Stimulated activated CD4-positive, alpha-beta T cell treated with anti-CD3 and anti-CD28 coated beads, Interleukin-4, amount 100 ng/mL, for 1 hour (primary cell): ENCODE data around the gene THSD4.
"Not testable (repeated sequence)": the region's sequence is repeated elsewhere in the genome, so short reads cannot be mapped to it uniquely, and the experiment has no call there.

ENCODE experiments used
- DNase-seq: peaks from one replicate; pipeline ENCODE4 v3.0.0-alpha.2; 2020

Gene THSD4

DNA sequence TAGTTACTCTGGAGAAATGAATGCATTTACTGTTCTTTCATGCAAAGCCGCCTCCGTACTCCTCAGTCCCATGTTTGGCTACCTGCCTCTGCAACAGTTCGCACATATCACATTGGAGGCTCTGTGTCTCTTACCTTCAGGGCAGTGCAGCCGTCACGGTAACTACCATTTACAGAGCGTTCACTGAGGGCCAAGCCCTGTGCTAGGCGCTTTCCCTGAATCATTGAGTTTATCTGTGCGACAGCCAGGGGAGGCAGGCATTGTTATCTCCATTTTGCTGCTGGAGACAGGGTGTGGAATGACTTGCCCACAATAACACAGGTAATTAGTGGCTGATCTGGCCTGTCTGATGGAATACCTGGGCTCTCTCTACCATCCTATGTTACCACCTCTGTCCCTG, 115.0 kb downstream of the THSD4 start:
- DNase-seq: no peak

DNA sequence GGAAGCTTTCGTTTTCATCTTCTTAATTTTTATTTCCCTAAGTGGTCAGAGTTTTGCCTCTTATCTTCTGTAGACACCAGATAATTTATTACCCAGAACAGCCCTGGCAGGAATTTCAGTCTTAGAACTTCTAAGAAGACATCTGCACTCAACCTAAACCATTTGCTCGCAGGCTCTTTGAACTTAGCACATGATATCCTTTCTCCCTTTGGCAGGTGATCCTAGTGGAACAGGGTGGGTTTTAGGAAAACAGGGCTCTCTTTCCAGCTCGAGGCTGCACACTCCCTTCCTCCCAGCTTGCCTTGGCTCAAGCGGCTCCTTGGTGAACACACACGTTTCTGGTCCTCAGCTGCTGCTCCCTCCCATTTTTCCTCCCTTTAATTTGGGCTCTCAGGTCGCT, 116.5 kb downstream of the THSD4 start:
- DNase-seq: no peak

DNA sequence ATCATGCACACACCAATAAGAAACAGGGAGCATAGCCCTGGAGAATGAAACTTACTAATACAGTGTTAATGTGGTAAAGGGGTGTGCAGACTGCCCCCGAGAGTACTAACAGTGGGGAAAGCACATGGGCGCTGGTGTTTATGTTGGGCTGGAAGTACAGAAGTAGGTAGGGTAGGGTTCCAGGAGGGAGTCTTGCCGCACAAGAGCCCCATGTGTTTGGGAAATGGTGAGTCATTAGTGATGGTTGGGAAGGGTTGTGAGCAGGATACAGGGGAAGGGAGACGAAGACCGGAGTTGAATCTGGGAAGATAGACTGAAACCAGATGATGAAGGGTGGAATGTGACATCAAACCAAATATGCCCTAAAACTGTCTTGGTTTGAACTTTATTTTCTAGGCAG, 117.1 kb downstream of the THSD4 start:
- DNase-seq: no peak

DNA sequence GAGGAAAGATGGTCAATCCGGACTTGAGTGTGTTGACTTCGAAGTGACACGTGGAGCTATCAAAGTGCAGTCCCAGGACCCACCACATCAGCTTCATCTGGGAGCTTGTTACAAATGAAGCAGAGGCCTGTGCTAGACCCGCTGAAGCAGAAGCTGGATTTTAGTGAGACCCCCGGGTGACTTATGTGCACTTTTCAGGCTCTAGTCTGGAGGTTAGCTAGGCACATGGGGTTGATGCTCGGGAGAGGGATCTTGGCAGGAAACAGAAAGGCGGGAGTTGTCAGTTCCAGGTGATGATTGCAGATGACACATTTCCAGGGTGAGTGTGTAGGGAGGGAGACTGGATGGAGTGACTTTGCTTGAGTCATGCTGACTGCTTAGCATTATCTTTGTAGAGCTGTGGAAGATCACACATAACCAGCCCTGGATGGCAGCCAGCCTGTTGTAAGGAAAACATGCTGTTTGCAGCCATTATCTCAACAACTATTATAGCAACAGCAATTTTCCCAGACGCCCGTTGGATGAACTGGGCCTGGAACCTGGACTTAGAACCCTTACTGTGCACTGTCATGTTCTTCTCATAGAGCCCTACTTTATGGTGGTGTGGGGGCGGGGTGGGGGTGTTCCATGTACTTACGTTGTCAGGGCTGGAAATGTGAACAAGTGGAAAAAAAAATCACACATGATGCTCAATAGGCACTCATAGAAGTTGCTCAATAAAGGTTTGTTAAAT, 122.4 kb downstream of the THSD4 start:
- DNase-seq: no peak

DNA sequence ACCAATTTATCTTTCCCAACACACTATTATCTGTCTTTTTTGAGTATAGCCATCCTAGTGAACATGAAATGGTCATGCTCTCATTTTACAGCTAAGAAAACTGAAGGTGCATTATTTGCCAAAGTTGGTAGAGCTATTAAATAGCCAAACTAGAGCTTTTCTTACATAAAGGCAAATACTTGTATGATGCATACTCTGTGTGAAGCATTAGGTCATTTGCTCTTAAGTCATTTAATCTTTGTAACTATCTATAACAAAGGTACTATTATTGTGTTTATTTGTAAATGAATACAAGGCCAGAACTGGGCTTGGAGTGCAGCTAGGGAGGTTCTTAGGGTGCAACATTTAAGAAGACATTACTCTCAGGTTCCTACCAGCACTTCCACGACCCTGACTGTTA, 123.7 kb downstream of the THSD4 start:
- no peak for DNase-seq

DNA sequence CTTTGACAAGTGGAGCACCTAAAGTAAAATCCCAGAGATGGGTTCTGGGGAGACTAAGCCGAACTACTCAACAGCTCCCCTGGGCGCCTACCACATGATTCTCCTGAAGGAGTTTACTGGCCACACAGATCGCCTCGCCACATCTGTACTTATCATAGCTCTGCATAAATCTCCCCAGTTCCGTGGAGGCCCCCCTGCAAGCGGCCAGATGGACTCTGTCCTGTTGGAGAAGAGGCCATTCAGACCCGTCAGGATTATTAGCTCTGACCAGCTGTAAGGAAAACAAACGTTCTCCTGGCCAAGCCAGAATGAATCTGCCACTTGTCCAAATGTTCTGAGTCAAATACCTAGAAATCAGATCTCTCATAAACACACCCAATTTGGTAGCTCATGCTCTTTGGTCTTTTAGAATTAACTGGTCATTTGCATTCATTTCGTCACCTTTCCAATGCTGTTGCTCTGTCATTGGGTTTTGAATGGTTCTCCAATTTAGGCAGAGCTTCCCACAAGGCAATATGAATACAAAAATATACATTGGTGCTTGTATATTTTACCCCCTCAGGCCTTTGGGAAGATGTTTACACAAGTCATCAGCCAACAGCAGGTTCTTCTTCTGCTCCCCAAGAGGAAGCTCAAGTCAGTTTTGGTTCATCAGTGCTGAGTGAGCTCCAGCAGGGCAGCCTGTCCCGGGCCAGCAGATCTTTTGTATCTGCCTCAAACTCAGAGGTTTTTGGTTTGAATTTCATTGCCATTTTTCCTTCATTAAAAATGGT, 124.5 kb downstream of the THSD4 start:
- no peak for DNase-seq

DNA sequence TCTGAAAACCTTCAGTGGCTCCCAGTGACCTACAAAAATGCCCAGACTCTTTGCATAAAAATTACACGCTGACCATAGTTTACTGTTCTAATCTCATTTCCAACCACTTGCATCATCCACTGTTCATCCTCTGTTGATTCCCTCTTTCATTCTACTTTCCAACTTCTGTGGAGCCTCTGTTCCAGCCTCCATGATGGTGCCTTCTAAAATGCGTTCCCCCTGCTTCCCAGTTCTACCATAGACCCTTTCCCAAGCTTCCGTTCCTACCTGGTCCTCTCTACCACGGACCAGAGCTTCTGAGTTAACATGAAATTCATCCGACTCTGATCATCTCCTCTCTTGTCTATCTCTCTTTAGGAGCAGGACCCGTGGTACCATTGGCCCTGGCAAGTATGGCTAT, 127.0 kb downstream of the THSD4 start:
- no peak for DNase-seq

DNA sequence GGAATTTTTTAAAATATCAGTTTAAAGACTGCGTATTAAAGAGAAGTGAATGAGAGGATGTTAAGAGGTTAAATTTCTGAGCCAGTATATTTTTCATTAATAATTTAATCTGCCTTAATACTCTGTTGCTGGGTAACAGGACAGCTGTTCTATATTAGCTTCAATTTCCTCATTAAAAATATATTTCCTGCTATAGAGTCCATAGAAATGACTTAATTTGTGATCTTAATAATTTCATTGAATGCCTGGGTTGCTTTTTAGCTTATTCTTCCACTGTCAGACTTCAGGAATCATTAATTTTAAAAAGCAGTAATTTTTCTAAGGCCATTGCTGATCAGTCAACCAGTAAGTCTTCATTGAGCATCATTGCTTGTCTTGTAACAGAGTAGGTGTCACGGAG, 129.0 kb downstream of the THSD4 start:
- no peak for DNase-seq

DNA sequence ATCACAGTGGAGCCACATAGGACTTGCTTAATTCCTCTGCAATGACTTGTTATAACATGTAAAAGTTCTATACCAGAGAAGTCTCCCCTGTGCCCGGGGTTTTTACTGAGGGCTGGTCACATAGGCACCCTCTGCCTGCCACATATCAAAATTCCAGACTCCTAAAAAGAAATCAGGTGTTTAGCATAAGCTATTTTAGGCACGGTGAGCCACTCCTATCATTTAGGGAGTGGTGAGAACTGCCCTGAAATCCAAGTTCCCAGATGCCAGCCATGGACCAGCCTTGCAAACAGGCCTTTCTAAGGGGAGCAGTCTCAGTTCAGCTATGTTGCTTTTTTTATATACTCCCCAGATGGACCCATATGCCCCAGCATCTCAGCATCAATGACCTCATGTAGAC, 130.3 kb downstream of the THSD4 start:
- DNase-seq: no peak

DNA sequence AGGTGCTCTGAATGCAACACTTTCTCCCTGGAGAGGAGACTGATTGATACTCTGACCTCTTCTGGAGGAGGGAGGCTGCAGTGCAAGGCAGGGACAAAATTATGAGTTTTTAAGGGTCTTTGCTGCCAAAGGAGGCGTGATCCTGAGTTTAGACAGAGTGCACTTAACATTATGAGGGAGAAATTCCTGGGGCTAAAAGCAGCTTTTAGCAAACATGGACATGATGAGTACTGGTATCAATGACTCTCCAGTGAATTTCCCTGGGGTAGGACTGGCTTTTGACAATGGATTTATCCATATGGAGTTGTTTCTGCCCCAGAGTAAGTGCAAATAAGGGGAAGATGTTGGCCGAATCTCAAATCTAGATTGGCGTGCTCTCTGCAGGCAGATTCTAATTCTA, 133.1 kb downstream of the THSD4 start:
- no peak for DNase-seq

DNA sequence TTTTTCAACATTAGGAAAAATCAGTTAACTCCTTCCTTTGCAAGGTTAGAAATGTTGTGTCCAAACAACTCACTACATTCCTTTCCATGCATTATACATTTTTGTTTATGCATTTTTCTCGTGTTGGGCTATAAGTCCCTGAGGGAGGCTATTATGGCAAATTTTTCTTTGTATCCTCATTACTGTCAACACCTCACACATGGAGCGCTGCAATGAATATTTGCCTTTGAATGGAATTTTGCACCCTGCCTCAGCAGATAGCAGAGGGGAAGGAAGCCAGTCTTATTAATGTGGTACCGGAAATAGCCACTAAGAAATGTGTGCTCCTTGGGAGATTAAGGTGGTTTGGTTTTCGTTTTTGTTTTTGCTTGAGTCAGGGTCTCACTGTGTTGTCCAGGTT, 134.7 kb downstream of the THSD4 start:
- no peak for DNase-seq

DNA sequence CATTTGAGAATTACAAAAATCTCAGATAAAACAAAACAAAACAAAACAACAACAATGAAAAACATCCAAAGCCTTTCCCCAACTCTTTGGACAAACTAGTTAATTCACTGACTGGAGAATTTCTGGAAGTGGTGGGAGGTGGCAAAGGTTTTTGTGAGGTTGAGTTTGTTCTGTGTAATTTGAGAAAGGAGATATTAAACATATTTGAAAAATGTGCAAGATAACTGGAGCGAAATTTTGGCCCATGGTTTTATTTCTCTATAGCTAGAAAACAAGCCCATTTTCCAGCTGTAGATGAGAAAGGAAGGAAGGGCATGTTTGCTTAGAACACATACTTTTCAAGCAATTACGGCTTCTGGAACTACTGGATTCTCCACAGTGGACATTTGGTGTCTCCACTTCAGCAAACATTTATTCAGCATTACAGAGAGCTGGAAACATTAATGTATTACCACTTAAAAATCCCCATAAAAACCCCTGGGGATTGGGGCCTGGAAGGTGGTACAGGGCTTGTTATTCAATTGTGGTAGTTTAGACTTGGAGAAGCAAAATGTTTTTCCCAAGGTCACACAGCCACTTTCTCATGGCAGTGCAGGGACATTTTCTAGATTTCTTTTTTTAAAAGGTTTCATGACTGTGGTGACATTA, 135.8 kb downstream of the THSD4 start:
- no peak for DNase-seq

DNA sequence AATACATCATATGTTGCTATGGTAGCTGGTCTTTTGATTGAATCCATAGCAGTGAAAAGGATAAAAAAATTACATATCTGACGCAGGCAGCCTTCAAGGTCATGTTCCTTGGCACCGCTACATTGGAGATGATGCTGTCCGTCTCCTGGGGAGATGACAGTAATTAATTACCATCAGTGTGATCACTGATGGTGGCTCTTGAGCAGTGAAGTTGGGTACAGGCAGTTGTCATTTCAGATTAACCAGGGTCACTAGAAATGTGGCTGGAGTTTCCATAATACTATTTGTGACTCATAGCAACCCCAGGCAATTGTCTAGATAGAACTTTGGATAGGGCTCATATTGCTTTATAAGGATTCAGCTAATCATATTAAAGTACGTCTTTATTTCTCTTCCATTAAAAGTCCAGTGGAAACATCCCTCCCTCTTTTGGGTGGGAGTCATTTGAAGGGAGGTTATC, 136.3 kb downstream of the THSD4 start:
- DNase-seq: no peak

DNA sequence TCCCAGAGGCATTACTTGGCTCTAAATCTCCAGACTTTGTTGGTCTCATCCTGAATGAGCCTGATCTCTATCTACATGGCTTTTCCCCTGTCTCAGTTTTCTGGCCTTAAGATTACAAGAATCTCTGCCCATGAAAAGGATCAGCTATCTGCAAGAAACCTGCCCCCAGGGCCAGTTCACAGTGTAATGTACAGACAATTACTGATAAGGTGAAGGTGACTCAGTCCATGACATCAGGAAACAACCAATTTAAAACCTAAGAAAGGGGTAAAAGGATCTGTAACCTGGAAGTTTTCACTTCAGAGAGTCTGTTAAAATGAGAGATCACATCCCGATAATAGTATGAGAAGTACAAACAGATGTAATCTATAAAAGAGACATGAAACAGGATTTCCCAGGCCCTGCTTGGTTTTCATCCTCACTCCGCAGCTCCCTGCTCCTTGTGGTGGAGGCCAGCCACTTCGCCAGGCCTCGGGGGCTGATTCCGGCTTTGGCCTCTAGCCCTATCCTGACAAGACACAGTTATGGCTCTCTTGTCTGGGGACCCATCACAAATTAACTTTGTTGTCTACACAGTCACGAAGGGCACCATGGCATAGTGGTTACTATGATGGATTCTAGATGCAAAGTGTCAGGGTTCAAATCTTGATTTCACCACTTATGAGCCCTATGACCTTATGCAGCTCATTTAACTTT, 136.9 kb downstream of the THSD4 start:
- DNase-seq: no peak

DNA sequence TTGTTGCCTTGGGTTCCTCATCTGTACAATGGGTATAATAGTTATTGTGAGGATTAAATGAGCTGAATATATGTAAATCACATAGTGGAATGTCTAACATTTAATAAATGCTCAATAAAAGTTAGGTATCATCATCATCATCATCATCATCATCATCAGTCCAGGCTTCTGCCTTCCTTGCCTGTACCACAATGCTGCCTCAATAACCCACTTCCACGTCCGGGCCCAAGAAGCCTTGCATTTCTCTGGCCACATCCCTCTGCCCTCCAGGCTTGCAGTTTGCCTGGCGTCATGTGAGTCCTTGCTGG, 137.4 kb downstream of the THSD4 start:
- no peak for DNase-seq

DNA sequence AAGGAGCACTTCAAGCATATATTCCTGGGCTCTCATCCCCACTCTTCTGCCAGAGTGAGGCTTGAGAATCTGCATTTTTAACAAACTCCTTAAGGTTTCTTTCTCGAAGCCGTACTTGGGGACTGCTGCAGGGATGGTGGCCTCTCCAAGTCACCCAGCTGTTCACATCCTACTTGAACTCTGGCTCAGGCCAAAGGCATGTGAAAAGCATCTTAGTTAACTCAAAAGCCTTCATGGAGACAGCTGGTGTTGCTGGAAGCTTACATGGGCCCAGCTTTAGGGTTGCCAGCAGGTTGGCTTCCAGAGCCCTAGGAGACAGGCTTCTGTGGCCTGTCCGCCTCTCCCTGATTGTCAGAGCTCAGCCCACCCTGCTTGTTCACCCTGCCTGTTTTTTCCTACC, 139.2 kb downstream of the THSD4 start:
- DNase-seq: no peak

DNA sequence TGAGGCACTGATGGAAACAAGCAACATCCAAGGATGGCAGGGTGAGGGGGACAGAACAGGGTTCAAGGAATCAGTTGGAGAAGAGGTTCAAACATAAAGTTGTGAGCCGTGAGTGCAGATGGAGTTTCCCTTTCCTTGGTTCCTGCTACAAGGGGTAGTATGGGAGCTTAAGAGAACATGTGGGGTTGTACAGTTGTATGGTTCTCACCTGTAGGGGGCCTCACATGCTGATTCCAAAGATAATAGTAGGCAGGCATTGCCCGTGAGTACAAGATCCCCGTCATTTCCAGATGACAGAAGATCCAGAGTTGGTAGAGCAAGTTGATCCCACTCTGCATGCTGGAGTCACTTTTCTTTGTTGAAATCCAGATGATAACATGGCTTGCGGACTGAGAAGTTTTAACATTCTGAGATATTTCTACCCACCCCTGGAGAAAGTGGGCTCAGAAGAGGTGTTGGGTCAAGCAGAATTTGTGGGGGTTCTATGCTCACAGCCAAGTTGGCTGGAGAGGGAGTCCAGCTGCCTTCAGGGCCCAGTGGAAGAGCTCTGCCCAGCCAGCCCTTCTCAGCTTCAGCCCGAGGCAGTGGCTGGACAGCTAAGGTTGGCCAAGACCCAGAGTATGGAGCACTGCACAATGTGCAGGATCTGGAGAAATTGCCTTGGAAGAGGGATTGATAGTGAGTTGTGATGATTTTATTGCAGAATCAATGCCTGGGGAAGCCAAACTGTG, 141.8 kb downstream of the THSD4 start:
- DNase-seq: no peak

DNA sequence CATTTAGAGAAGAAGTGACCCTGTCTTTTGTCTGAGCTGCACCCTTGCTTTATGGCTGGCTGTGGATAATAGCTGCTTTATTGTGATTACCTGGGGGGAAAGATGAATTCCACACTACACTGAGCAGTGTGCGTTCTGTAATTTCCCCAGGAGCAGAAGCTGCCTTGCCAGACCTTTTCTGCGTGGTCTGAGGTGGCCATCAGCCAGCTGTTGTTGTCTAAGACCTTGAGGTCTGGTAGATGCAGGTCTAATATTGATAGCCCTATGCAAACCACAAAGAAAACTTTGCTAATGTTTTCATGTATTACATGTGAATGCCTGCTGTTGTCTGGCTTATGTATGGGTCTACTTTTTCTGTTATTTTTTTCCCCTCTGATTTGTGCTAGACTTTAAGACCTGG, 144.6 kb downstream of the THSD4 start:
- no peak for DNase-seq

DNA sequence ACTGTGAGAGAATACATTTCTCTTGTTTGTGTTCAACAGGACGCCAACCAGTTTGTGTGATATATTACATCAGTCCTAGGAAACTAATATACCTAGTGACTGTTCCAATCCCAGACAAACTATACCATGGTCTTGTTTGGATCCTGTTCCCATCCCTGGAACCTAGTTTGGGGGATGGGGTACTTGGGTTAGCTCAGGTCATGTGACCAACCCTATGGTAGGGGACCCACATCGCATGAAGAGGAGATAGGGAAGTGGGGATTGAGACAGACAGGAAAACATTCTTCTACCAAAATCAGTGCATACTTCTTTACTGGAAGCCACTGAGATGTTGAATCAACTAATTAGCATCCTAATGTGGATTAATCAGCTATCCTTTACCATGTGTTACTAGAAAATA, 146.1 kb downstream of the THSD4 start:
- no peak for DNase-seq

DNA sequence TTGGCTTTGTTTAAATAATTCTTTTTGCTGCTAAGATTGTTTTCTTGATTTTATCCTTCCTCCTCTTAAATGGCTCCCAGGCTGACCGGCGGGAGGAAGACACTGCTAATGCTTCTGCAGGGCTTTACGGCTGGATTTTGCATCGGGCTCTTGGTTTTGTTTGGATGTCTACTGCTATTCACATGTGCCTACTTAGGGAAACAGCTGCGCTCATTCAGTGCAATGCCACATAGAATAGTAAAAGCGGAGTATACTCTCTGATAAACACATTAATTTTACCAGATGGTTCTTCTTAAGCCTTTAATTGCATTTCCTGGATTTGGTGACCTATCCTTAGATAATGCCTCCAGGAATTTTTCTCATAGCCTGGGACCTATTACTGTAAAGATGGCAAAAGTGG, 146.6 kb downstream of the THSD4 start:
- DNase-seq: no peak

DNA sequence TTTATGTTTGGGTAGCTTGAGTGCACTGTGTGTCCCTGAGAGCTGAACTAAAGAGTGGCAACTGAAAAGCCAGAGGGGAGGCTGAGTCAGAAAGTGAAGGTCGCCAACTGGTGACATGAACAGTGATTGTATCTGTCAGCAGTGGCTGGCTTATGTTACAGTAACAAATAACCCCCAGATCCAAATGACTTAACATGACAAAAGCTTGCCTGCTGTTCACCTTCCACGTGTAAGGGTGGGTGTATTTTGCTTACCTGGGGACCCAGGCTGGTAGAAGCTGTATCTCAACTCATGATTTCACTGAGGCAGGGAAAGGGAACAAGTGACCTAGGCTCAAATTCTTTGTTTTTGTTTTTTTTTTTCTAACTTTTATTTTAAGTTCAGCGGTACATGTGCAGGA, 147.3 kb downstream of the THSD4 start:
- no peak for DNase-seq

DNA sequence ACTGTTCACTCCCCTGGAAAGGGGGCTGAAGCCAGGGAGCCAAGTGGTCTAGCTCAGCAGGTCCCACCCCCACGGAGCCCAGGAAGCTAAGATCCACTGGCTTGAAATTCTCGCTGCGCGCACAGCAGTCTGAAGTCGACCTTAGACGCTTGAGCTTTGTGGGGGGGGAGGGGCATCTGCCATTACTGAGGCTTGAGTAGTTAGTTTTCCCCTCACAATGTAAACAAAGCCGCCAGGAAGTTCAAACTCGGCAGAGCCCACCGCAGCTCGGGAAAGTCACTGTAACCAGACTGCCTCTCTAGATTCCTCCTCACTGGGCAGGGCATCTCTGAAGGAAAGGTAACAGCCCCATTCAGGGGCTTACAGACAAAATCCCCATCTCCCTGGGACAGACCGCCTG, 150.3 kb downstream of the THSD4 start:
- DNase-seq: not testable (repeated sequence)

DNA sequence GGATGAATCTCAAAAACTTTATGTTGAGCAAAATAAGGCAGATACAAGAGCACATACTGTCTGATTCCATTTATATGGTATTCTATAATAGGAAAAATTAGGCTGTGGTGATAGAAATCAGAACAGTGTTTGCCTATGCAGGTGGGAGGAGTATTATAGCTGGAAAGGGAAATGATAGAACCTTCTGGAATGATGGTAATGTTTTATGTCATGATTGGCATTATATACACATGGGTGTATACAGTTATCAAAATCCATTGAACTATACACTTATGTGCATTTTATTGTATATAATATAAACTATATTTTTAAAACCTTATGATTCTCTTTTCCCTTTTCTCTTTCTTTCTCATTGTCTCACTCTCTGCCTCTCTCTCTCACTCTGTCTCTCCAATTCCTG, 156.1 kb downstream of the THSD4 start:
- DNase-seq: no peak
